M059J (cell line): ENCODE results near the gene MEP1B. TPM values are rescaled to one million over a fixed set of nuclear protein-coding genes. Genes with fewer than 3 reads are reported as not detected.
"Not testable (repeated sequence)": the region's sequence is repeated elsewhere in the genome, so short reads cannot be mapped to it uniquely, and the experiment has no call there.

Experiments
- DNase-seq: peaks from one replicate; pipeline ENCODE4 v3.0.0-alpha.2; 2012; ENCODE audit warnings: low read depth
- total RNA-seq: library from RNA; depleted of rRNA; stranded (reverse); fragments of >200 nt; shearing (Covaris generic); gene quantifications from 2 replicates; pipeline ENCODE4 v1.2.3, GENCODE V29; 2014

The MEP1B gene
- total RNA-seq, 1 experiment from 2014 or later = not detected

GRCh38 chr18:32208577-32208976 is 18.7 kb downstream of the MEP1B start:
- no peak for DNase-seq

- no peak for DNase-seq
Observed at GRCh38 chr18:32209685-32210445, 20.0 kb downstream of the MEP1B start.

GRCh38 chr18:32213693-32214092 is 23.9 kb downstream of the MEP1B start:
- no peak for DNase-seq

- DNase-seq = no peak
Observed at GRCh38 chr18:32216390-32216789, 26.6 kb downstream of the MEP1B start.

GRCh38 chr18:32219431-32220018 is 29.7 kb downstream of the MEP1B start:
- DNase-seq = no peak

- not testable (repeated sequence) for DNase-seq
Observed at GRCh38 chr18:32233348-32233747, 43.5 kb downstream of the MEP1B start.

GRCh38 chr18:32237049-32237448 is 47.2 kb downstream of the MEP1B start:
- no peak for DNase-seq

GRCh38 chr18:32238635-32239268 is 48.9 kb downstream of the MEP1B start:
- DNase-seq = no peak

GRCh38 chr18:32242395-32242794 is 52.6 kb downstream of the MEP1B start:
- DNase-seq = no peak

GRCh38 chr18:32243358-32243757 is 53.5 kb downstream of the MEP1B start:
- DNase-seq = no peak

GRCh38 chr18:32244881-32245280 is 55.0 kb downstream of the MEP1B start:
- no peak for DNase-seq

GRCh38 chr18:32249147-32249929 is 59.5 kb downstream of the MEP1B start:
- no peak for DNase-seq

GRCh38 chr18:32251466-32251865 is 61.6 kb downstream of the MEP1B start:
- no peak for DNase-seq

GRCh38 chr18:32252141-32252860 is 62.5 kb downstream of the MEP1B start:
- no peak for DNase-seq

GRCh38 chr18:32255570-32255969 is 65.7 kb downstream of the MEP1B start:
- DNase-seq = no peak

GRCh38 chr18:32257084-32257785 is 67.4 kb downstream of the MEP1B start:
- DNase-seq = peak; percentile 17

- no peak for DNase-seq
Observed at GRCh38 chr18:32258148-32258547, 68.3 kb downstream of the MEP1B start.

GRCh38 chr18:32258558-32259204 is 68.8 kb downstream of the MEP1B start:
- DNase-seq = no peak

- DNase-seq = no peak
Observed at GRCh38 chr18:32259553-32259952, 69.7 kb downstream of the MEP1B start.

- DNase-seq = no peak
Observed at GRCh38 chr18:32261003-32261402, 71.2 kb downstream of the MEP1B start.
